SH-SY5Y (cell line): ENCODE measurements around the gene SLC6A11.

Experiments
- GATA2 ChIP-seq: IDR thresholded peaks from 2 replicates; pipeline ENCODE4 v1.6.1; 2011; ENCODE audit warnings: mild to moderate bottlenecking, low read depth, low read length
- GATA3 ChIP-seq: IDR thresholded peaks from 2 replicates; pipeline ENCODE4 v1.6.1; 2011; ENCODE audit warnings: low read depth, mild to moderate bottlenecking, low read length, moderate library complexity

SLC6A11 gene

GRCh38 chr3:10816019-10816862 is at the start of gene SLC6A11:
Gene SLC6A11 (plus strand): TSS chr3:10816228. CDS start chr3:10816266, 38 bp downstream.
- no peak for TF ChIP-seq GATA3
- no peak for TF ChIP-seq GATA2

DNA sequence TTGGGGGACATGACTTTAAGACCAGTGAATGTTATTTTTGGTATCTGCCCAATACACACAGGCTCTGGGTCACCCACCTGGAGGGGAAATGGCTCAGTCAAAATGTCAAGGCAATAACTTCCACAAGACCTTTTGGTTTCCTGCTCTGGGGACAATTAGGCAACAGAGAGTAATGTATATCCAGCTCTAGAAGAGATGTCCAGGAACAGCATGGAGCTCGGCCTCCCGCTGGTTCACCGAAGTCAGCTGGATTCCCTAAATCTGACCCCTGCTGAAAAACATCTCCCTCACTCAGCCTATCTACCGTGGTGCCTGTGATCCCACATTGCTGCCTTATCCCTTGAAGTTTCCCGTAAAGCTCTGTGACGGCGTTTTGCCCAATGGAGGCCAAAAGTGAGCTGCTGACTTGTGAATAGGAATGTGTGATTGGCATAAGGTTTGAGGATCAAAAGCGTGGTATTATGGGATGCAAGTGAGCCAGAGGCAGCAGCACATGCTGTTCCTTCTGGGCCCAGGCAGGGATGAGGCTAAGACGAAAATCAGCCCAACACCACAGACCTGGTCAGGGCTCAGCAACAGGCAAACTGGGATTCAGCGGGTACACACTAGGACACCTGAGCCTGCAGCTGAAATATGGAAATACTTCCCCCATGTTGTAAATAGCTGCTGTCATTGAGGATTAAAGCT is 47.2 kb upstream of the SLC6A11 start:
- TF ChIP-seq GATA3, result no peak
- TF ChIP-seq GATA2, result no peak

GRCh38 chr3:10770547-10770946 is 45.5 kb upstream of the SLC6A11 start:
- TF ChIP-seq GATA2 (no peak), GATA3 (no peak)

GRCh38 chr3:10770981-10771380 is 45.0 kb upstream of the SLC6A11 start:
- TF ChIP-seq GATA3, result no peak
- no peak for TF ChIP-seq GATA2

GRCh38 chr3:10771486-10772270 is 44.4 kb upstream of the SLC6A11 start:
- TF ChIP-seq GATA3, result no peak
- TF ChIP-seq GATA2, result no peak

- TF ChIP-seq GATA2 (no peak), GATA3 (no peak)
These were observed 43.5 kb upstream of the SLC6A11 start for GRCh38 chr3:10772271-10773161.

GRCh38 chr3:10774129-10774670 is 41.8 kb upstream of the SLC6A11 start:
- TF ChIP-seq GATA2 (no peak), GATA3 (no peak)

- no peak for TF ChIP-seq GATA2
- no peak for TF ChIP-seq GATA3
These were observed 41.2 kb upstream of the SLC6A11 start for GRCh38 chr3:10774825-10775224.

GRCh38 chr3:10775259-10775658 is 40.8 kb upstream of the SLC6A11 start:
- TF ChIP-seq GATA3, result no peak
- TF ChIP-seq GATA2, result no peak

GRCh38 chr3:10775828-10776227 is 40.2 kb upstream of the SLC6A11 start:
- TF ChIP-seq GATA3 (no peak), GATA2 (no peak)

DNA sequence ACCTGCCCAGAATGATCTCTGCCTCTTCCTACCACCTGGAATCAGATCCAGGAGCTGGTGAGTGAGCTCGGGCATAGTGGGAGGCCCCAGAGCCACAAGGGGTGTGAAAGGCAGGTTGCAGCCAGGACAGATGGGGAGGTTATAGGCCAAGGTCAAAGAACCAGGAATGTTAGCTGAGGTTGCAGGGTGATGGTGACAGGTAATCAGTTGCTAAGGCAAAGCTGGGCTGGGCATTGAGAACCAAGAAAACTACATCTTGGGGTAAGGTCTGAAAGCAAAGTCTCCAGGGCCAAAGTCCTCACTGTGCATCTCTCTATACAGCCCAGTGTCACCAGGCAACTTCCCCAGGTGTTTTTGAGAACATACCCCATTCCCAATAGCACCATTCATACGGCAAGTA is 38.4 kb upstream of the SLC6A11 start:
- no peak for TF ChIP-seq GATA3
- no peak for TF ChIP-seq GATA2

- no peak for TF ChIP-seq GATA2
- TF ChIP-seq GATA3, result no peak
These were observed 37.3 kb upstream of the SLC6A11 start for GRCh38 chr3:10778492-10779292.
